ENCODE results near the gene CCDC6.

DNA sequence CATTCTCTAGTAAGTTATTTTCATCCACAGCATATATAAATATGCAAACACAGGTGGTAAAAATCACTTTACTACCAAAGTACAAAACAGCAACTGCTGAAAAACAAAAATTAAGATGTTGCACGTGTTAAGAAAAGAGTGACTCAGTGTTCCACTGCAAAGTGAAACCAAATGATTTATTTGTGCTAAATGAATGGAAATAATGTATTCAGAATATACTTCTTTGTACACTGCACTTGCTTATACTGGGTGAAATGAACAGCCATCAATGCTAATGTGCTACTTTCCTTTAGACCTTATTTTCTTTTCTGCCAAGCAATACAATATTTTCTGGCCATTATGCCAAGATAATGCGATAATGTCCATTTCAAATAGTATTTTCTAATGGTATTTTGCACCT is 114.8 kb downstream of the CCDC6 start:
- TF ChIP-seq JUN (IDR thresholded peaks at IDR 0.05) (no peak), CTCF (IDR thresholded peaks at IDR 0.05) (no peak), RCOR1 (IDR thresholded peaks at IDR 0.05; ENCODE audit: low read depth, low read length) (no peak), POLR2A (IDR thresholded peaks at IDR 0.05; ENCODE audit: low read length) (no peak), RNF2 (IDR thresholded peaks at IDR 0.05; ENCODE audit: borderline replicate concordance, low read depth) (no peak), EP300 (IDR thresholded peaks at IDR 0.05) (no peak)

All from A549 (cell line).